ENCODE data around the gene C1RL. TPM values are rescaled to one million over a fixed set of nuclear protein-coding genes. Genes with fewer than 3 reads are reported as not detected.

Gene C1RL
- total RNA-seq, 2 donors from 2014 or later: 126 to 134 TPM

DNA sequence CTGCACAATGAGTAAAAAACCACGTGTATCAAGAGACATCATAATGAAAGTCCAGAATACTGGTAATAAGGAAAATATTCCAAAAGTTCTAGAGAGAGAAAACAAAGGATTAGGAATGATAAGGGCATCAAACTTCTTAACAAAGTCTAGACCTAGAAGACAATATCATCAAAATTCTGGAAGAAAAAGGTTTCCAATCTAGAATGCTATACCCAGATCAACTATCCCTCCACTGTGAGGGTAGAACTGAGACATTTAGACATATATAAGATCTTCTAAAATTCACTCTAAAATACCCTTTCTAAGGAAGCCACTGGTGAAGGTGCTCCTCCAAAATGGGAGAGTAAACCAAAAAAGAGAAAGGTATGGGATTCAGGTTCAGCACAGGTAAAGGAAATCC, 2.9 kb downstream of the C1RL start:
- no peaks in the 10 kb centered on the region for H3K27me3 ChIP-seq (replicated peaks; ENCODE audit: insufficient read depth)
- peaks cover 8% of the 10 kb centered on the region for H3K36me3 ChIP-seq
- H3K4me3 ChIP-seq: no peak overlapping the region
- TF ChIP-seq, protein P1, sequence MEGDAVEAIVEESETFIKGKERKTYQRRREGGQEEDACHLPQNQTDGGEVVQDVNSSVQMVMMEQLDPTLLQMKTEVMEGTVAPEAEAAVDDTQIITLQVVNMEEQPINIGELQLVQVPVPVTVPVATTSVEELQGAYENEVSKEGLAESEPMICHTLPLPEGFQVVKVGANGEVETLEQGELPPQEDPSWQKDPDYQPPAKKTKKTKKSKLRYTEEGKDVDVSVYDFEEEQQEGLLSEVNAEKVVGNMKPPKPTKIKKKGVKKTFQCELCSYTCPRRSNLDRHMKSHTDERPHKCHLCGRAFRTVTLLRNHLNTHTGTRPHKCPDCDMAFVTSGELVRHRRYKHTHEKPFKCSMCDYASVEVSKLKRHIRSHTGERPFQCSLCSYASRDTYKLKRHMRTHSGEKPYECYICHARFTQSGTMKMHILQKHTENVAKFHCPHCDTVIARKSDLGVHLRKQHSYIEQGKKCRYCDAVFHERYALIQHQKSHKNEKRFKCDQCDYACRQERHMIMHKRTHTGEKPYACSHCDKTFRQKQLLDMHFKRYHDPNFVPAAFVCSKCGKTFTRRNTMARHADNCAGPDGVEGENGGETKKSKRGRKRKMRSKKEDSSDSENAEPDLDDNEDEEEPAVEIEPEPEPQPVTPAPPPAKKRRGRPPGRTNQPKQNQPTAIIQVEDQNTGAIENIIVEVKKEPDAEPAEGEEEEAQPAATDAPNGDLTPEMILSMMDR (IDR thresholded peaks at IDR 0.05): no peak
- H3K27ac ChIP-seq: no peak overlapping the region
- ATAC-seq (ENCODE audit: insufficient number of reproducible peaks, low FRiP score, low read depth) (no peak), DNase-seq (ENCODE audit: low spot score) (no peak)
- H3K9me3 ChIP-seq: no peaks in the 10 kb centered on the region
- H3K4me1 ChIP-seq (ENCODE audit: control insufficient read depth in 1 of 2, low read depth in 2 of 2): peaks cover 7 to 24% of the 10 kb centered on the region in 2 donors

DNA sequence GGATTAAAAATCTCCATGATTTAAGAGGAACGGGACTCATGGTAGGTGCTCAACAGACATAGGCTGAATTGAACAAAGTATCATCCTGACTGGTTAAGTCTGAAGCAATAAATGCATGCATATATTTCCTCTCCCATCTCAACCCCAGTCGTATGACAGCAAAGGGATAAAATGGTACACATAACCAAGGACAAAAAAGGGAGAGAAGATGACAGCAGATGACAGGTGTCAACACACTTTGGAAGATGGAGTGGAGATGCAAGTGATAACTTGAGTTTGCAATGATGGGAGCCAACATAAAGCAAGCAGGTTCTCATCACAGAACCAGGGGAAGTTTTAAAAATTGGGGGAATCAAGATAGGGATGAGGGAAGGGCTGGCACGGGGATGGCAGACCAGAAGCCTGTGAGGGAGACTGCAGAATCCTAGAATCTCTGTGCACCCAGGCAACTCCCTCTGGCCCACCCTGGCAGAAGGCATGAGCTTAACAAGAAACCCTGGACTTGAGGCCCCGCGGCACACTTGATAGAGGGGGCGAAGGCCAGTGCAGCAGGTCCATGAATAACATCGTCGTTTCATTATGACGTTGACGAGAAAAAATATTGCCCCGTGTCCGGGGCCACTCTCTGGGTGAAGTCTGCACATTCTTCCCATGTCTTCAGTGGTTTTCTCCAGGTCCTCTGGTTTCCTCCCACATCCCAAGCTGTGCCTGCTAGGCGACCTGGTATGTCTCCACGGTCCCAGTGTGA, 5.0 kb downstream of the C1RL start:
- DNase-seq (ENCODE audit: low spot score) (no peak), ATAC-seq (ENCODE audit: insufficient number of reproducible peaks, low FRiP score, low read depth) (no peak)
- H3K27me3 ChIP-seq (replicated peaks; ENCODE audit: insufficient read depth): no peaks in the 10 kb centered on the region
- no peak overlapping the region for H3K4me3 ChIP-seq
- peaks cover 7 to 16% of the 10 kb centered on the region in 2 donors for H3K4me1 ChIP-seq (ENCODE audit: control insufficient read depth in 1 of 2, low read depth in 2 of 2)
- H3K27ac ChIP-seq: no peak overlapping the region
- TF ChIP-seq, protein P1 (IDR thresholded peaks at IDR 0.05): no peak
- H3K9me3 ChIP-seq: no peaks in the 10 kb centered on the region
- peaks cover 15% of the 10 kb centered on the region for H3K36me3 ChIP-seq

DNA sequence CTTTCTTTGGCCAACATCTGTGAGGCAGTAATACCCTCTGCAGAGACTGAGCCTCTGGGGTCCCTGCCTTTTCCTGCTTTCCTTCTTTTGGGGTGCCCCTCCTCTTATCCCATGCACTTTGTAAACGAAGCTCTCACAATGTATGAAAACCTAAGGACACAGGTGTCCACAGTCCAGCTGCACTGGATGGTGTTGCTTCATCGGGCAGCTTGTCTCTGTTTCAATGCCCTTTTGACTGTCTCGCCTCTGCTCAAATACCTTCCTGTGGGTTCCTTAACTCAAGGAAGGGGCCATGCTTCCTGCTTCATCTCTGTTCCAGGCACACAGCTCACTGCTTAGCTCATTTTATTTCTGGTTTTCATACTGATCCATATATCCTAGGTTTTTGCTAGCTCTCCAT, 6.4 kb downstream of the C1RL start:
- ATAC-seq (ENCODE audit: insufficient number of reproducible peaks, low FRiP score, low read depth): no peak
- Histone ChIP-seq H3K27ac (no peak overlapping the region), H3K36me3 (peaks cover 20% of the 10 kb centered on the region), H3K27me3 (replicated peaks; ENCODE audit: insufficient read depth) (no peaks in the 10 kb centered on the region), H3K4me3 (no peak overlapping the region), H3K4me1 (ENCODE audit: control insufficient read depth in 1 of 2, low read depth in 2 of 2) (peaks cover 7 to 10% of the 10 kb centered on the region in 2 donors), H3K9me3 (no peaks in the 10 kb centered on the region)
- DNase-seq (ENCODE audit: low spot score): no peak
- TF ChIP-seq, protein P1 (IDR thresholded peaks at IDR 0.05): no peak

DNA sequence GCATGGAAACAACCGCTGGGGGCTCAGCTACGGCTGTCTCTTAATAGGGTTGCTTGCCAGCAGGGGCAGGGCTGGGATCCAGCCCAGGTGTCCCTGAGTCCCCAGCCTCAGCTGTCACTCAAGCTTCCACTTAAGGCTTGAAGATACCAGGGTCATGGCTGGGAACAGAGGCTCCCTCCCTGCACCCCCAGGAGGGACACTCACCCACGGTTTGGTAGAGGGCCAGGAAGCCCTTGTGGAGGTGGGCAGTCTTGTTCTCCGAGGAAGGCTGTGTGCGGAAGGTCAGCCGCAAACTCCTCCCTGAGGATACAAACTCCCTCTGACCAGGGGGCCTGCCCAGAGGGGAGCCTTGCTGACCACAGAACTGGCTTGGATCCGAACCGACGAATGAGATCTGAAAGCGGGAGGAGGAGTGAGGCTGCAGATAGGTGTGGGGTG, 7.3 kb downstream of the C1RL start:
- TF ChIP-seq, protein P1 (IDR thresholded peaks at IDR 0.05): no peak
- ATAC-seq (ENCODE audit: insufficient number of reproducible peaks, low FRiP score, low read depth) (no peak), DNase-seq (ENCODE audit: low spot score) (no peak)
- Histone ChIP-seq H3K4me1 (ENCODE audit: control insufficient read depth in 1 of 2, low read depth in 2 of 2) (peaks cover 2 to 4% of the 10 kb centered on the region in 2 donors), H3K36me3 (peaks cover 23% of the 10 kb centered on the region), H3K4me3 (no peak overlapping the region), H3K9me3 (no peaks in the 10 kb centered on the region), H3K27me3 (replicated peaks; ENCODE audit: insufficient read depth) (no peaks in the 10 kb centered on the region), H3K27ac (no peak overlapping the region)

DNA sequence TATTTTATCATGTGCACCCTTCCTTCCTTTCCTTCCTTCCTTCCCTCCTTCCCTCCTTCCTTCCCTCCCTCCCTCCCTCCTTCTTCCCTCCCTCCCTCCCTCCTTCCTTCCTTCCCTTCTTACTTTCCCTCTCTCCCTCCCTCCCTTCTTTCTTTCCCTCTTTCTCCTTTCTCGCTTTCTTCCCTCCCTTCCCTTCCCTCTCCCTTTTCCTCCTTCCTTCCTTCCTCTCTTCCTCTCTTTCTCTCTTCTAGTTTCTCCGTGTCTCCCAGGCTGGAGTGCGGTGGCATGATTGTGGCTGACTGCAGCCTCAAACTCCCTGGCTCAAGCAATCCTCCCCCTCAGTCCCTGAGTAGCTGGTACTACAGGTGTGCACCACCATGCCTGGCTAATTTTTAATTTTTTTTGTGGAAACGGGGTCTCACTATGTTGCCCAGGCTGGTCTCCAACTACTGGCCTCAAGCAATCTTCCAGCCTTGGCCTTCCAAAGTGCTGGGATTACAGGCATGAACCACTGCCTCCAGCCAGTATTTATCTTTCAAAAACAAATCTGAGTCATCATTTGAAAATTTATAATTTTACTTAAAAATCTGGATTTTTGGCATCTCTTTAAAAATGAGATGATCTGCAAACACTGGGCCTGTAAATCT, 7.8 kb downstream of the C1RL start:
- Histone ChIP-seq H3K36me3 (peaks cover 23% of the 10 kb centered on the region), H3K4me1 (ENCODE audit: control insufficient read depth in 1 of 2, low read depth in 2 of 2) (peaks cover 0 to 3% of the 10 kb centered on the region in 2 donors), H3K27ac (no peak overlapping the region), H3K27me3 (replicated peaks; ENCODE audit: insufficient read depth) (no peaks in the 10 kb centered on the region), H3K4me3 (no peak overlapping the region), H3K9me3 (no peaks in the 10 kb centered on the region)
- no peak for ATAC-seq (ENCODE audit: insufficient number of reproducible peaks, low FRiP score, low read depth)
- DNase-seq (ENCODE audit: low spot score): no peak
- TF ChIP-seq, protein P1 (IDR thresholded peaks at IDR 0.05): no peak
